Sigmoid colon (tissue), 7 donors: ENCODE results near the gene HOXA5. TPM values are rescaled to one million over a fixed set of nuclear protein-coding genes. Genes with fewer than 3 reads are reported as not detected.

ENCODE experiments used
- DNase-seq: peaks from one replicate; pipeline ENCODE4 v3.0.0-alpha.2; 2019
- H3K27ac ChIP-seq, 4 donors: fragments of 200-600 bp; sonication (generic); one replicate each; pipeline ENCODE4 v1.5.1; 2016 to 2019; ENCODE audit warnings: mild to moderate bottlenecking in 1 of 4
- H3K27me3 ChIP-seq, 3 donors: fragments of 200-600 bp; sonication (generic); one replicate each; pipeline ENCODE4 v1.5.1; 2019; ENCODE audit warnings: mild to moderate bottlenecking in 1 of 3
- H3K36me3 ChIP-seq, 4 donors: fragments of 200-600 bp; sonication (generic); one replicate each; pipeline ENCODE4 v1.5.1; 2016 to 2019
- H3K4me1 ChIP-seq, 4 donors: fragments of 200-600 bp; sonication (generic); one replicate each; pipeline ENCODE4 v1.5.1; 2017 to 2019
- H3K4me3 ChIP-seq, 4 donors: fragments of 200-600 bp; sonication (generic); one replicate each; pipeline ENCODE4 v1.5.1; 2017 to 2019; ENCODE audit warnings: mild to moderate bottlenecking in 2 of 4, moderate library complexity in 1 of 4
- H3K9me3 ChIP-seq, 4 donors: fragments of 200-600 bp in 3 of 4; sonication (generic) in 3 of 4; one replicate each; pipeline versions ENCODE4 v1.5.1 to v1.6.1; 2013 to 2019
- EP300 ChIP-seq, 4 donors: sonication (generic); formaldehyde crosslinking; IDR thresholded peaks; one replicate each; pipeline ENCODE4 v1.6.1; 2017; ENCODE audit warnings: antibody characterized with exemption in 4 of 4
- POLR2A ChIP-seq, 2 donors: fragments of 450-650 bp; IDR thresholded peaks; one replicate each; pipeline ENCODE4 v1.6.1; 2016; ENCODE audit warnings: antibody characterized with exemption in 2 of 2, mild to moderate bottlenecking in 2 of 2, moderate library complexity in 2 of 2
- POLR2AphosphoS5 ChIP-seq, 4 donors: sonication (generic); formaldehyde crosslinking; IDR thresholded peaks; one replicate each; pipeline ENCODE4 v1.6.1; 2017; ENCODE audit warnings: antibody characterized with exemption in 4 of 4
- whole genome bisulfite sequencing, 2 donors: extraction: QIAGEN DNeasy Blood & Tissue Kit; methylation state at CpG; one replicate each; pipeline ENCODE4 v1.1.7; 2013; 5-methylcytosine and 5-hydroxymethylcytosine counted together
- intact Hi-C: fragments of 100-400 bp; cut with DNase I; formaldehyde crosslinking; loops from one replicate; pipeline ENCODE4 v1.15.1; 2023
- polyA plus RNA-seq, 3 donors: library from polyadenylated mRNA; stranded (reverse); fragments of 200-250 nt; gene quantifications; one replicate each; pipeline ENCODE4 v1.2.3, GENCODE V29; 2013
- total RNA-seq, 4 donors: library from RNA; depleted of rRNA; stranded (reverse); fragments of >200 nt; gene quantifications; one replicate each; pipeline ENCODE4 v1.1.0, GENCODE V29; 2016
- TF ChIP-seq, protein P1 (sequence below), 4 experiments: fragments of 450-650 bp in 3 of 4; fragments of 200-600 bp in 1 of 4; IDR thresholded peaks; one replicate each; pipeline ENCODE4 v1.5.1; 2016 to 2019; ENCODE audit warnings: antibody characterized with exemption in 4 of 4, mild to moderate bottlenecking in 3 of 4, moderate library complexity in 2 of 4
- donor health status: healthy with polysubstance abuse.
- donor health status: Bipolar disorder and iron deficiency.
- donor health status: healthy.

The HOXA5 gene
- total and polyA plus RNA-seq, 7 donors: 3.2 to 14.3 (median 10.2) TPM

DNA sequence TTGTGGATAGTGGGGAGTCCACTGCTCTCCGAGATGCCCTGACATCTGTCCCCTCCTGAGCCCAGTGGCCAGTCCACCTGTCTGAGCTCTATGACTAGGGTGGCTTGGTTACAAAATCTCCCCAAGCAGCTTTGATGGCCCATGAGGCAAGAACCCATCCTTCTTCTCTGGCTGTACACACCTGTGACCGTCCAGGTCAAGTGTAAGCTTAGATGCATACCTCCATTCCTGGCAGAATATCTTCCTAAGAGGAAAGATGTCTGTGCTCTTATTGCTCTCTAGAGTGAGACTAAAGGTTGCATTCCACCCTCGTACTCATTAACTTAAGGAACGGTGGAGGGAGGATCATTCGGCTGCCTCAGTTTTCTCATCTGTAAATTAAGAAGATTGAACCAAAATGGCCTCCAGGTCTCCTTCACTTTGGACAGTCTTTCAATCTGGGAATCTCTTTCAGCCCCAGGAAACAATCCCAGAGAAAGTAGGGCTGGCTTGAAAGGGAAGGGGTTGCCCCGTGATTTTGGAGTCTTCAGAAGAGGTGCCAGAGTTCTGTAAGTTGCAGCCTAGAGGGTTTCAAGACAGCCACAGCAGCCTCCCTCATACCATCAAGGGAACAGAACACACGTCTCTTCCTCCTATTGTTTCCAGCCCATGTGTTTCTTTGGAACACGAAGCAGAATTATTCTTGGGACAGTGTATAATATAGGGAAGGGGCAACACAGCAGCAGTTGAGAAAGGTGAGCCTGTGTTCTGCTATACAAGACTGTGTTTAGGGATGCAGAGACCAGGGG is 18.4 kb downstream of the HOXA5 start:
- no peaks in the 10 kb centered on the region for H3K27me3 ChIP-seq
- H3K36me3 ChIP-seq: peaks cover 0 to 6% (median 2%) of the 10 kb centered on the region in 4 donors
- TF ChIP-seq POLR2A (IDR thresholded peaks at IDR 0.05) (no peak), POLR2AphosphoS5 (IDR thresholded peaks at IDR 0.05) (no peak), EP300 (IDR thresholded peaks at IDR 0.05) (no peak)
- TF ChIP-seq, protein P1, sequence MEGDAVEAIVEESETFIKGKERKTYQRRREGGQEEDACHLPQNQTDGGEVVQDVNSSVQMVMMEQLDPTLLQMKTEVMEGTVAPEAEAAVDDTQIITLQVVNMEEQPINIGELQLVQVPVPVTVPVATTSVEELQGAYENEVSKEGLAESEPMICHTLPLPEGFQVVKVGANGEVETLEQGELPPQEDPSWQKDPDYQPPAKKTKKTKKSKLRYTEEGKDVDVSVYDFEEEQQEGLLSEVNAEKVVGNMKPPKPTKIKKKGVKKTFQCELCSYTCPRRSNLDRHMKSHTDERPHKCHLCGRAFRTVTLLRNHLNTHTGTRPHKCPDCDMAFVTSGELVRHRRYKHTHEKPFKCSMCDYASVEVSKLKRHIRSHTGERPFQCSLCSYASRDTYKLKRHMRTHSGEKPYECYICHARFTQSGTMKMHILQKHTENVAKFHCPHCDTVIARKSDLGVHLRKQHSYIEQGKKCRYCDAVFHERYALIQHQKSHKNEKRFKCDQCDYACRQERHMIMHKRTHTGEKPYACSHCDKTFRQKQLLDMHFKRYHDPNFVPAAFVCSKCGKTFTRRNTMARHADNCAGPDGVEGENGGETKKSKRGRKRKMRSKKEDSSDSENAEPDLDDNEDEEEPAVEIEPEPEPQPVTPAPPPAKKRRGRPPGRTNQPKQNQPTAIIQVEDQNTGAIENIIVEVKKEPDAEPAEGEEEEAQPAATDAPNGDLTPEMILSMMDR (IDR thresholded peaks at IDR 0.05): no peak
- H3K4me3 ChIP-seq: no peak overlapping the region
- peaks cover 0 to 70% (median 54%) of the 10 kb centered on the region in 4 donors for H3K4me1 ChIP-seq
- no peak for DNase-seq
- no peaks in the 10 kb centered on the region for H3K9me3 ChIP-seq
- H3K27ac ChIP-seq: peak overlapping the region; percentile 66 to 99 (median 82)
- 21 to 73% methylated on average over 8 of the region's 8 CpGs for WGBS, 2 donors
- intact Hi-C loops: no loop called here

DNA sequence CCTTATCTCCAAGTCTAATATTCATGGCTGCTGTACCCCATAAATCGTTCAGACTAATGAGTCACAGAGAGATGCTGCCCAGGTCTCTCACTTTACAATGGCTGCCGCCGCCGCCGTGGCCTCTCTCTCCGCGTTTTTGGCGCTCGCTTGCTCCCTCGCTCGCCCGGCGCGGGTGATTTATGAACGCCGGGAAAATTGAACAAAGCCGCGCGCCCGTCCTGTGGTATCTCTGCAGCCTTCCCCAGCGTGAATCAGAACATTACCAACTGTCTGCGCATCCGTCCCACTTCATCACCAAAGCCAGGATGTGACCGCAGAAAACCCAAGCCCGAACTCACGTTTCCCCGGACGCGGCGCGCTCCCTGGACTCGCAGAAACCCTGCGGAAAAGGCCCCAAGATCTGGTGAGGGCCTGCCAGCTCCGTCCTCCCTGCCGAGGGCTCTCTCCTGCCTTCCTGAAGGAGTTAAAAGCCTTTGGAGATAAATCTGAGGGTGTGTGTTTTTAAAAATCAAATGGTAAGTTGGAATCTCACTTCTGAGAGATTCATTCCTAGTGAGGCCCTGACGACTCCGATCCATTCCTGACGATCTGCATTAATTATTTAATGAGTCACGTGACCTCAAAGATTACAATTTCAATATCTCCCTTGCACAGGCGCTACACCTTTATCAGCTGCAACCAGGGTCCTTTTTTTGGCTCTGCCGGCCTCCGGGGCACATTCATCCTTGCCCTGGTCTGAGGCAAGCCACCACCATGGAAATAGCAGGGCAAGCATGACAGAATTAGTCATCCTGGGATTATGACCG is 19.2 kb downstream of the HOXA5 start:
- peak; percentile 88 for DNase-seq
- peak overlapping the region in 3 of 4 donors; percentile 4 to 14 (median 12) for H3K4me3 ChIP-seq

DNA sequence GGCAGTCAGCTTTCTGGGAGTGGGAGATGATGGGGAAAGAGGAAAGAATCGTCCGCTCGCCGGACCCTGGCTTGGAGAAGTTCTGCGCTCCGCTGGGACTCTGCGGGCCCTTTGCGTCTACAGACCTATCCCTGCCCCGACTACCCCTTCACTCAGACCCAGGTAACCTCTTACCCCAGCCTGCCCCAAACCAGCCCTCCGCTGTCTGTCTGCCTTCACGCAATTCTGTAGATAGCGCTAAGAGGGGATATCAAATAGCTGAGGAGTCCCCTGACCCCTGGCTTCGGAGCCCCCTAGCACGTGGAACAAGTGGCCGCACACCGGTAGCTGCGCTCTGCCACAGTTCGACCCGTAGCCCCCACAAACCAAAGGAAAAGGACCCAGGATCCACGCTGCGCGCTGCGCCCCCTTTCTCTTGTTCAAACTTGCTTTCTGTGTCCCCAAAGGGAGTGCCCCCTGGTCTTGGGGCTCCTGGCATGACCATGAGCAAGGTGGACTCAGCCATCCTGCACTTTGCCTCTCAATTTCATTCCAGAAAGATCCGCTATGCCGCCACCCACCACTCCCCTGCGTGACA is 19.9 kb downstream of the HOXA5 start:
- TF ChIP-seq, protein P1 (IDR thresholded peaks at IDR 0.05): no peak
- no peak for TF ChIP-seq EP300 (IDR thresholded peaks at IDR 0.05)
- no peak for TF ChIP-seq POLR2A (IDR thresholded peaks at IDR 0.05)
- 23 to 75% methylated on average over 26 of the region's 26 CpGs for WGBS, 2 donors
- intact Hi-C loops: no loop called here
- Histone ChIP-seq H3K27me3 (no peaks in the 10 kb centered on the region), H3K4me1 (peaks cover 0 to 67% (median 47%) of the 10 kb centered on the region in 4 donors), H3K27ac (peak overlapping the region; percentile 66 to 99 (median 82)), H3K9me3 (no peaks in the 10 kb centered on the region), H3K4me3 (peak overlapping the region in 3 of 4 donors; percentile 4 to 14 (median 12)), H3K36me3 (peaks cover 0 to 6% (median 2%) of the 10 kb centered on the region in 4 donors)
- DNase-seq: no peak

More for the DNA sequence above, 19.2 kb downstream of the HOXA5 start:
- WGBS, 2 donors: 15 to 72% methylated on average over 43 of the region's 43 CpGs
- H3K27me3 ChIP-seq: no peaks in the 10 kb centered on the region
- TF ChIP-seq, protein P1 (IDR thresholded peaks at IDR 0.05): no peak
- peak in 1 of 4 donors; percentile 41 for TF ChIP-seq EP300 (IDR thresholded peaks at IDR 0.05)
- peak; percentile 9 to 80 (median 68) for TF ChIP-seq POLR2AphosphoS5 (IDR thresholded peaks at IDR 0.05)
- TF ChIP-seq POLR2A (IDR thresholded peaks at IDR 0.05): no peak
- peak overlapping the region; percentile 66 to 99 (median 82) for H3K27ac ChIP-seq
- H3K9me3 ChIP-seq: no peaks in the 10 kb centered on the region
- intact Hi-C loops: no loop called here
- H3K36me3 ChIP-seq: peaks cover 0 to 6% (median 2%) of the 10 kb centered on the region in 4 donors
- H3K4me1 ChIP-seq: peaks cover 0 to 67% (median 52%) of the 10 kb centered on the region in 4 donors

DNA sequence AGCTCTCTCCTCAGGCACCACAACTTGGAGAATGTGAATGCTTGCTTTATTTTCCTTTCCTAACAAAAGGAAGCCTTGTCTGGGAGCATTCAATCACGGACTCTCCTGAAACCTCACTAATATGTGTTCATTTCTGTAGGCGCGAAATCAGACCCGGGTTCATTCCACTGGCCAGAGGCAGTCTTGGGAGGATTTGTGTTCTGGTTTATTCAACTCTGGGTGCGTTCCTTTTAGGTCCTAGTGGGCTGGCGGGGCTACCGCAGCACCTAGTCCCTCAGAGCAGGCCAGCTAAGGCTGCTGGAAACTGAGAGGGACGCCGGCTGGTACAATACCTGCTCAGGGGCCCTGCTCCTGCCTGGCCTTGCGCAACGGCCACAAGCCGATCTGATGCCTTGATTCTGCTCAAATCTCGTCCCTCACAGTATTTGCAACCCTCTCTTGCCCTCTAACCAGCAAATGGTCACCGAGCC is 20.4 kb downstream of the HOXA5 start:
- TF ChIP-seq POLR2AphosphoS5 (IDR thresholded peaks at IDR 0.05) (peak in 1 of 4 donors; percentile 0), POLR2A (IDR thresholded peaks at IDR 0.05) (no peak), EP300 (IDR thresholded peaks at IDR 0.05) (no peak)
- TF ChIP-seq, protein P1 (IDR thresholded peaks at IDR 0.05): no peak
- H3K9me3 ChIP-seq: no peaks in the 10 kb centered on the region
- DNase-seq: no peak
- no peaks in the 10 kb centered on the region for H3K27me3 ChIP-seq
- H3K4me1 ChIP-seq: peaks cover 0 to 67% (median 46%) of the 10 kb centered on the region in 4 donors
- 17 to 62% methylated on average over 14 of the region's 14 CpGs for WGBS, 2 donors
- intact Hi-C loops: no loop called here
- peaks cover 0 to 6% (median 2%) of the 10 kb centered on the region in 4 donors for H3K36me3 ChIP-seq
- peak overlapping the region; percentile 66 to 99 (median 82) for H3K27ac ChIP-seq
- H3K4me3 ChIP-seq: peak overlapping the region in 2 of 4 donors; percentile 4 to 19
